GM18511 (cell line): ENCODE results near the gene PHF21B.
"Not testable (repeated sequence)": the region's sequence is repeated elsewhere in the genome, so short reads cannot be mapped to it uniquely, and the experiment has no call there.

Experiments used
- ATAC-seq: cut with Tn5 transposase; IDR thresholded peaks from one replicate; pipeline ENCODE4 v1.9.1; 2021; ENCODE audit warnings: mild to moderate bottlenecking, moderate library complexity; ENCODE audit not compliant: unreplicated experiment

The PHF21B gene

GRCh38 chr22:44963832-44964721, 45.7 kb downstream of the PHF21B start:
- no peak for ATAC-seq

- ATAC-seq, result no peak
Observed at GRCh38 chr22:44962741-44963454, 46.9 kb downstream of the PHF21B start.

- not testable (repeated sequence) for ATAC-seq
Observed at GRCh38 chr22:44961682-44962081, 48.1 kb downstream of the PHF21B start.

GRCh38 chr22:44956840-44957767, 52.7 kb downstream of the PHF21B start:
- no peak for ATAC-seq

- ATAC-seq, result no peak
Observed at GRCh38 chr22:44955102-44955501, 54.7 kb downstream of the PHF21B start.

GRCh38 chr22:44954149-44954548, 55.7 kb downstream of the PHF21B start:
- no peak for ATAC-seq

GRCh38 chr22:44952863-44953746, 56.7 kb downstream of the PHF21B start:
- no peak for ATAC-seq

- no peak for ATAC-seq
Observed at GRCh38 chr22:44951510-44951816, 58.3 kb downstream of the PHF21B start.

- no peak for ATAC-seq
Observed at GRCh38 chr22:44950806-44951509, 58.8 kb downstream of the PHF21B start.

- ATAC-seq, result no peak
Observed at GRCh38 chr22:44947846-44948245, 62.0 kb downstream of the PHF21B start.

GRCh38 chr22:44947049-44947448, 62.8 kb downstream of the PHF21B start:
- no peak for ATAC-seq

- no peak for ATAC-seq
Observed at GRCh38 chr22:44944883-44945601, 64.8 kb downstream of the PHF21B start.

- no peak for ATAC-seq
Observed at GRCh38 chr22:44943701-44944324, 66.0 kb downstream of the PHF21B start.

GRCh38 chr22:44942979-44943700, 66.7 kb downstream of the PHF21B start:
- no peak for ATAC-seq

GRCh38 chr22:44942056-44942455, 67.7 kb downstream of the PHF21B start:
- ATAC-seq, result no peak

- ATAC-seq, result no peak
Observed at GRCh38 chr22:44941207-44941606, 68.6 kb downstream of the PHF21B start.

- ATAC-seq, result no peak
Observed at GRCh38 chr22:44940130-44940529, 69.7 kb downstream of the PHF21B start.

- no peak for ATAC-seq
Observed at GRCh38 chr22:44939451-44939850, 70.4 kb downstream of the PHF21B start.
